GM21529 (cell line): ENCODE results near the gene TSSC4.

ENCODE experiments used
- ATAC-seq: cut with Tn5 transposase; IDR thresholded peaks from one replicate; pipeline ENCODE4 v1.9.1; 2021; ENCODE audit not compliant: unreplicated experiment

Gene TSSC4

DNA sequence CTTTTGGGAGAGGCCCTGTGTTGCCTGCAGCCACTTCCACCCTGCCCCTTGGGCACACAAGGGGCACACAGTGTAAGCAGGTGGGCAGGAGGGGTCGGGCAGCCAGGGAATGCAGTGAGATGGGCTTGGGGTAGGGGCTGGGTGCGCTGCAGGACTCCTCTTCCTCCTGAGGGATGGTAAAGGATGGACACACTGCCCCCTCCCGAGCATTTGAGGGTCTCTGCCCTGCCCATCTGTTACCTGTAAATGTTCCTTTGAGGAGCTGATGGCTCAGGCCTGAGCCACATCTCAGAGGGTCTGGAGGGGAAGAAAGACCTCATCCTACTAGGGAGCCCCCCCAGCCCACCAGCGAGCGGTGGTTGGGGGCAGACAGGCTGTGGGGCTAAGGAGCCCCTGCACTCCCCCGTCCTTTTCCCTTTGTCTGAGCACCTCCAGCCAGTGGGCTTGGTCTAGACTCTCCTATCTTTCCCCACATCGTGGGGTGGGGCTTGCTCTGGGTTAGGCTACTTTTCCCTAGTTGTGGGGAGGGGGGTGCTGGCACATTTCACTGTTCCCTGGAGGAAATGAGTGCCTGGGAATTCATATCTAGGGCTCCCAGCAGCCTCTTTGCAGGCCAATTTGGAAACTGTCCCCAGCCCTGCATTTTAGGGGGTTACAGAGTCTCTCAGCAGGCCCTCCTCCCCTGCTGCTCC, 1.7 kb upstream of the TSSC4 start:
- no peak for ATAC-seq

DNA sequence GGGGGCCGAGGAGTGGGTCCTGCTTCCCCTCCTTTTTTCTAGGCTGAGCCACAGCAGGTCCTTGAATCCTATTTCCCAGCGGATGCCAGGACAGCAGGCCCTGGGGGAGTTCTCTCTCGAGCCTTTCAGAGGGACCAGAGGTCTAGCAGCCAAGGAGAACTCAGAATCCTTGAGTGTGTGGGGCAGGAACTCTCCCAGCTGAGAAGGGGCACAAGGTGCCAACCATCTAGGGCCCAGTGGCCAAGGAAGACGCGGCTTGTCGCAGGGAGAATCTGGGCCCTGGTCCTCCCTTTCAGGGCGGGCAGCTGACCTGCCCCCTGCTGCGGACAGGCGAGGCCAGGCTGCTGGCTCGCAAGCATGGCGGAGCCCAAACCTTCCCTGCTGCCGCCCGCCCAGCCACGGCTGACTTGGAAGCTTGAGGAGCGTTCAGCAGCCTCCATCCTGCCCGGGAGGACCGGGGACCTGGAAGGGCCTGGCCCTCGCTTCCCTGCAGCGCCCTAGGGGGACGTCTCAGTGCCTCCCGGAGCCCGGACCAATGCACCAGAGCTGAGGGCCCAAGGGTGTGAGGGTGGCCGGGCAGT, 972 bp upstream of the TSSC4 start:
- ATAC-seq, result no peak

DNA sequence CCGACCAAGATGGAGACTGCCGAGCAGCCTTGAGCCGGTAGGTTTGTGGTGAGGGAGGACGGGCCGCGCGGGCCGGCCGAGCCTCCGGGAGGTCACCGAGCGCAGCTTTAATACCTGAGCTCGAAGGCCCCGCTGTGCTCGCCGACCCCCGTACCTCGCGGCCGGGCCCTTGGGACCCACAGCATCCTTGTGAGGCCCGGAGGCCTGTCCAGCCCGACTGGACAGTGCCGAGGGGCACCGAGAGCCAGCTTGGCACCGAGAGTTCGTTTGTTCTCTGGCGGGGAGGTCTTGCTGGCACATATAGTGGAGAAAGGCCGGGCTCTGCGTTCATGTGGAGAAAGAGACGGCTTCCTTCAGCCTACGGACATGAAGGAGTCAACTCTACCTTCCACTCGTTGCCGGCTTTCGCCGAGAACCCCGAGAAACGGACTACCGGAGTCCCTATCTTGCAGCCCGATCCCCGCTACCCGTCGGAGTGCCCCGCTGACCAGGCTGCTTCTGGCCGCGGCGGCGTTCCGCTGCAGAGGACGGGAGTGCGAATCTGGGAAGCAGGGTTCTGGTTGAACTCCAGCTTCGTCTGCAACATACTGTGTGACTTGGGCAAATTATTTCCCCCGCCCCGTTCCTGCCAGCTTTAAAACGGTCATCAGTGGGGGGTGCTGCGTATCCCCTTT, 349 bp downstream of the TSSC4 start:
- ATAC-seq, result peak; percentile 4

DNA sequence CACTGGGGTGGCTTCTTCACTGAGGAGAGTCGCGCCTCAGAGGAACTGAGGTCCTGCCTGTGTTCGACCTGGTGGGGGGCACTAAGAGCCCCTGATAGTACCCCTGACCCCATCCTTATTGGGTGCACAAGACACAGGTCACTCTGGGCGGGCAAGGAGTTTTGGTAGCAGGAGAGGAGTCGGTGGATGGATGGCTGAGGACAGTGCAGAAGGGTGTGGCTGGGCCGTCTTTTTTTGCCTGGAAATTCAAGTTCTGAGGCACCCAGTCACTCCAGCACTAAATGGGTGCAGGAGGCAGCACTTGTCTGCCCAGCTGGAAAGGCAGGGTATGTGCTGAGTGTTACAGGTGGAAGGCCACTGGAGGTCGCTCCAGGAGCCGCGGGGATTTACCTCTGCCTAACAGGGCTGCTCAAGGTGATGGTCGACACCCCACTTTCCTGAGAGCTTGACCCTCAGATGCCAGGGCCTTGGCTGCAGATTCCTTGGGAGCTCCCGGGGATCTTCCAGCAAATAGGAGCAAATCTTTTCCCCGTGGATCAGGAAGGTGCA, 960 bp downstream of the TSSC4 start:
- ATAC-seq, result no peak

- ATAC-seq, result no peak
These were observed 1.6 kb downstream of the TSSC4 start for GRCh38 chr11:2402106-2402505.

DNA sequence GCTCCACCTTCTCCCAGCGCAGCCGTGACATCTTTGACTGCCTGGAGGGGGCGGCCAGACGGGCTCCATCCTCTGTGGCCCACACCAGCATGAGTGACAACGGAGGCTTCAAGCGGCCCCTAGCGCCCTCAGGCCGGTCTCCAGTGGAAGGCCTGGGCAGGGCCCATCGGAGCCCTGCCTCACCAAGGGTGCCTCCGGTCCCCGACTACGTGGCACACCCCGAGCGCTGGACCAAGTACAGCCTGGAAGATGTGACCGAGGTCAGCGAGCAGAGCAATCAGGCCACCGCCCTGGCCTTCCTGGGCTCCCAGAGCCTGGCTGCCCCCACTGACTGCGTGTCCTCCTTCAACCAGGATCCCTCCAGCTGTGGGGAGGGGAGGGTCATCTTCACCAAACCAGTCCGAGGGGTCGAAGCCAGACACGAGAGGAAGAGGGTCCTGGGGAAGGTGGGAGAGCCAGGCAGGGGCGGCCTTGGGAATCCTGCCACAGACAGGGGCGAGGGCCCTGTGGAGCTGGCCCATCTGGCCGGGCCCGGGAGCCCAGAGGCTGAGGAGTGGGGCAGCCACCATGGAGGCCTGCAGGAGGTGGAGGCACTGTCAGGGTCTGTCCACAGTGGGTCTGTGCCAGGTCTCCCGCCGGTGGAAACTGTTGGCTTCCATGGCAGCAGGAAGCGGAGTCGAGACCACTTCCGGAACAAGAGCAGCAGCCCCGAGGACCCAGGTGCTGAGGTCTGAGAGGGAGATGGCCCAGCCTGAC, 2.5 kb downstream of the TSSC4 start:
- no peak for ATAC-seq

DNA sequence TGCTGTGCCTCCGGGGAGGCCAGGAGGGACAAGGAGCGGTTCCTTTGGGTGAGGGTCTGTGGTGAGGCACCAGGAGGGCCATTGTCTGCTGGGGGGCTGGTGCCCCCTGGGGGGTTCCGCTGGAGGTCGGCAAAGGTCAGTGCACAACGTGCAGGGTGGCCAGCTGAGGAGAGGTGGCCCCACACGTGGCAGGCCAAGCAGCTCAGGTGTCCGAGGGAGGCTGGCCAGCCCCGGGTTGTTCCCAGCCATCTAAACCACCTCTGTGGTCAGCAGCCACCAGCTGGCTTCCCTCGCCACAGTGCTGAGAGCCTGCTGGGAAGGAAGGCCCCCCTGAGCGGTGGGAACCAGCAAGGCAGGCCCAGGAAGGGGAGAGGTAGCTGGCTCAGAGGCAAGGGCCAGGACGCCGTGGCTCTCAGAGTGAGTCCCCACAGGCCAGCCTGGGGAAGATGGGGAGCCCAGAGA, 4.2 kb downstream of the TSSC4 start:
- no peak for ATAC-seq

DNA sequence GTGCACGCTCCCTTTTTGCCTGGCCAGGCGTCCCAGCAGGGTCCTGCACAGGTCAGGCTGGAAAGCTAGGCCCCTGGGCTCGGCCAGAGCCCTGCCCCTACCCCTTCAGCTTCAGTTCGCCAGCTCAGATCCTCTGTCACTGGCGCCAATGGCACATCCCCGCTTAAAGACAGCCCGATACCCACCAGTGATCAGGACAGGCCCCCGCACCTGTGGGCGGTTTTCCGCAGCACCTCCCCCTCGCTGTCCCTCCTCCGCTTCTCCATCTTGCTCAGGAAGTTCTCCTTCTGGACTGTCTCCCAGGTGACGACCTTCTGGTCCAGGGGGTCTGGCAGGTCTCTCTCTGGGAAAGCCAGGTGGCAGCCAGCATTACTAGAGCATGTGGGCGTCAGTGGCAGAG, 5.9 kb downstream of the TSSC4 start:
- no peak for ATAC-seq

- ATAC-seq, result no peak
These were observed 6.4 kb downstream of the TSSC4 start for GRCh38 chr11:2406878-2407410.

DNA sequence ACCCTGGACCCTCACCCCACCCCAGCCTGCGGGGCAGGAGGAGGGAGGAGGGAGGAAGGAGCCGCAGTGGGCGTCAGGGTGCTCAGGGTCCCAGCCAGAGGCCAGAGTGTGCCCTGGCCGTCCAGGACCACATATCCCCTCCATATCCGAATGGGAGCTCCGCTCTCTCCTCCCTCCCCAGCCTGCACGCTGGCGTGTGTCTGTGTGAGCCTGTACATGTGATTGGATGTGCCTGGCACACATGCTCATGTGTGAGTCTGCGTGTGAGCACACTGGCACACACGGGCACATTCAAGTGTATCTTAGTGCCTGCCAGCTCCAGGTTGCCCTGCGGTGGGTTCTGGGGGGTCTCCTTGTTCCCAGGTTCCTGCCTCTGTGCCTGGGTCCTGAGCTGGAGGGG, 8.1 kb downstream of the TSSC4 start:
- ATAC-seq, result no peak

DNA sequence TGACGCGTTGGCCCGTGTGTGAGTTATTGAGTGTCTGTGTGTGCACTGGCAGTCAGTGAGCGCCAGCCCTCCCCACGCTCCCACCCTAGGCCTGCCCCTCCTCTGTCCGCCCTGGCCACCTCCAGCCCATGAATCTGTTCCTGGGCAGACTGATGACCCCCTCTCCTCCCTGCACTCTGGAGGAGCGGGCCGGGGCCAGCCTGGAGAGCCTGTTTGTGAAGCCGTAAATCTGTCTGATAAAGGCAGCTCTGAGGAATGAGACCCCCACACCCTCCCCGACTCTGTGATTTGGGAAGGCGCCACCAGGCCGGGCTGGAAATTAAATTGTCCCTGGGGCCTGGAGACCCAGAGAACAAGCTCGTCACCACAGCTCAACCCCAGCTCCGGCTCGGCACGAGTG, 8.6 kb downstream of the TSSC4 start:
- ATAC-seq, result no peak

DNA sequence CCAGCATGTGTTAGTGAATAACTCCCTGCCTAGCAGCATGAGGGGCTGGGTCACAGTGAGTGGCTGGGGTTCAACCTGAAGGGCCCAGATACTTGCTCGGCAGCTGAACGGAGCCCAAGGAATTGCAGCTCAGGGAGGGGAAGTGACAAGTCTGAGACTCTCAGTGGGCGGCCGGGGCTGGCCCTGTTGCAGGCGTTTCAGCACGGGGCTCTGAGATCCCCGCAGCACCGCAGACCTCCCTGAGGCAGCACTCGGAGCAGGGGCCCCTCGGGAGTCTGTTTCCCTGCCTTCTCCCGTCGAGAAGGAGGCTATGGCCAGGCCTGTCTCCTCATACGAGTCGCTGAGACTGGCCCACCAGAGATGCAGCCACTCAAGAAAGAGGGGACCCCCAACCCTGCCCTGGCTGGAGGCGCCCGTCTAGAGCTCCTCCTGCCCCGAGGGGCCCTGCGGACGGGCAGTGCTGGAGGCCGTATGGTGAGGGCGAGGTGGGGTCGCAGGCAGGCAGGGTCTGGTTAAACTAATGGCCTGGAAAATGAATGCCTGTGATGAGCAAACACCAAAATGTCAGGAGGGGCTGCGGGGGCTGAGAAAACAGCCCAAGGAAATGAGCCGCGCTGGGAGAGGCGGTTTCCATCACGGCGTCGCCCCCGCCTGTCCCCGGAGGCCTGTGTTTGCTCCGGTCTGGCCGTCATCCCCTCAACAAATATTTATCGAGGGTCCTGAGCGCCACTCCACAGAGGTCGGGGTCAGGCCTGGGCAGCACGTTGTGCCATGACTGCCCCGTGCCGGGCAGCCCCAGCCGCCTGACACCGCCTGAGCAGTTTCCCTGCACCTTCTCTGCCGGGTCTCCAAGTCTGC, 9.3 kb downstream of the TSSC4 start:
- no peak for ATAC-seq

DNA sequence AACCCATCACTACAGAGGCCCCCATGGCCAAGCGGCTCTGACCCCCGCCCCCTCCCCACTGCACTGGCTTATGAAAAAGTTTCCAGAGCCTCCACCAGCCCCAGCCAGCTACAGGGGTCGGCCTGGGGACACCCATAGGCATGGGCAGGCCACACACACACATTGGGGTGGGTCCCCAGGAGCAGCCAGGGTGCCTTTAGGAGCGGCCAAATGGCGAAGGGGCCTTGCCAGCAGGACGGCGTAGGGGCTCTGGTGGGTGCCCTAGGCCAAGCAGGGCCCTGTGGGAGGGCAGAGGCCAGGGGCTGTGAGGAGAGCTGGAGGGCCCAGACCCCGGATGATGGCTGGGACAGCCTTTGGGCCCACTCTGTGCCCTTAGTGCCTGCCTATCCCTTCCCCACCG, 10.1 kb downstream of the TSSC4 start:
- ATAC-seq, result no peak

- no peak for ATAC-seq
These were observed 11.1 kb downstream of the TSSC4 start for GRCh38 chr11:2411446-2412305.

DNA sequence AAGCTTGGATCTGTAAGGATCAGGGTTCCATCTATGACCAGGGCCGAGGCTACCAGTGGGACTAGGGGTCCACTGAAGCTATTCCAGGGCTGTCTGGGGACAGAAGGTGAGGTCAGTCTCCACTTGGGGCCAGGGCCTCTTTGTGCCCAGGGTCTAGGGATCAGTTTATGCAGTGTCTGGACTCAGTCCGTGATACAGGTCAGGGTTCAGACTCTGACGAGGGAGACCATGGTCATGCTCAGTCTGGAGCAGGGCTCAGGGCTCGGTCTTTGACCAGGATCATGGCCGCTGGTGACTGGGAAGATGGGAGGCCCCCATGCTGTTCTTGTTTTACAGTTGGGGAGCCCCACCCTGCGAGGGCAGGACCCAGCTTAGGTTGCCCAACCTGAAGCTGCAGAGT, 11.8 kb downstream of the TSSC4 start:
- ATAC-seq, result no peak

DNA sequence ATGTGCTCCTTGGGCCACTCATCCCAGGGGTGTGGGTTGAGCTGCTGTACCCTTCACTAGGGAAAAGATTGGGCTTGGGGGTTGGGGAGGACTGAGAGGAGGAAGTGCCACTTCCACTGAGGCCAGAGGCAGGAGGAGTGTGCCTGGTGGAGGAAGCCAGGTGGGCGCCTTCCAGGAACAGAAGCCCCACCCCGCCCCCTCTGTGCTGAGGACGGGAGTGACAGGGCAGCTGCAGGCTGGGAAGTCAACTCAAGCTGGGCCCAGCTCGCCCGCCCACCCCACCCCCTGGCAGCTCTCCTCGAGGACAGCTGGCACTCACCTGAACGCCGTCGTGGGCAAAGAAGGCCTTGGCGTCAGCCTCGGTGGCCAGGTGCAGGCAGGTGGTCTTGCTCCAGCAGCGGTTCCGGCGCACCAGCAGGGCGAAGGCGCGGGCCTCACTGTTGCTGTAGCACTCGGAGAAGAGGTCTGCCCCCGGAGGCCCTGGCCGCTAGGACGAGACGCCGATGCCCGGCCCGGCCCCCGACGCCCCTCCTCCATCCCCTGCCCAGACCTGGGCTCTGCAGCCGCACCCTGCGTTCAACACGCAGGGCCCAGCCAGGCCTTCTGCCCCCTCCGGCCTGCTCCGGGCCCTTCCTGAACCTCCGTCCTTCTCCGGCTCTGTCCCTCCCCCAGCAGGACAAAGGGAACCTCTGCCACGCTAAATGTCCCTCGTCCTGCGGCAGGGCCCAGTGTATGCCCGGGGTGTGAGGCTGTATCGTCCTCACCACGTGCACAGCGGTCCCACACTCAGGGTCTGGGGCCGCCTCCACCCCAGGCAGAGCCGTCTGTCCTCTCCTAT, 13.4 kb downstream of the TSSC4 start:
- no peak for ATAC-seq

DNA sequence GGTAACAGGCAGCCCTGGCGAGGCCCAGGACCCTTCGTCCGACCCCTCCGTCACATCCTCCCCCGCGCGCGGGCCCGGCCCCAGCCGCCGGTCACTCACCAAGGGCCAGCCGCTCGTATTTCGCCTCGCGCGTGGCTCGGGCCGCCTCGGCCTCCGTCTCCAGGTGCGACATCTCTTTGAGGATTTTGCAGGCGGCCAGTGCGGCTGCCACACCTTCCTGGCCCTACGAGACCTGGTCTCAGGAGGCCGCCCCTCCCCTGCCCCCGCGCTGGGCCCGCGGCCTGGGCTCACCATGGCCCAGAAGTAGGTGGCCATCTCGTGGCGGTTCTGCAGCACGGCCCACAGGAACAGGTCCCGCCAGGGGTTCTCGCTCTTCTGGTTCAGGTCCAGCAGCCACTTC, 14.1 kb downstream of the TSSC4 start:
- no peak for ATAC-seq

DNA sequence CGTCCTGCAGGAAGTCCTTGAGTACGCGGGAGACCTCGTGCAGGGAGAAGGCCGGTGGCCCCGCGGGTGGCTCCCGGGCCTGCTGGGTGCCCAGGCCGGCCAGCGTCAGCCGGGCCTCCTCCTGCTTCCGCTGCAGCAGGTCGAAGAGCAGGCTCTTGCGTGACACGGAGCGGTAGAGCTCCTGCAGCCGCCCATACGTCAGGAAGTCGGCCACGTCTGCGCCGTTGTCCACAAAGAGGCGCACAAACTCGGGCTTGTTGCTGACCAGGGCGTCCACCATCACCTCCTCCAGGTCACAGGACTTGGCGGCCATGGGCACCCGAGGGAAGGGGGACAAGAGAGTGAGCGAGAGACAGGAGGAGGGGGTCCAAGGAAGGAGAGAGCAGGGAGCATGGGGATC, 14.6 kb downstream of the TSSC4 start:
- no peak for ATAC-seq
